Neuronal stem cell (in vitro differentiated cells): ENCODE results near the gene CHST13.

Experiments used
- DNase-seq: peaks from one replicate; pipeline ENCODE4 v3.0.0-alpha.2; 2013; ENCODE audit warnings: low spot score
- H2AFZ ChIP-seq: one replicate; pipeline ENCODE4 v1.6.1; 2013; ENCODE audit warnings: mild to moderate bottlenecking, low read length, inconsistent platforms
- H2AK5ac ChIP-seq: 2 replicates; pipeline ENCODE4 v1.6.1; 2013; ENCODE audit warnings: low read depth, mild to moderate bottlenecking, inconsistent platforms, low read length, moderate library complexity, mixed read lengths
- H2BK120ac ChIP-seq: 2 replicates; pipeline ENCODE4 v1.6.1; 2013; ENCODE audit warnings: low read depth, mild to moderate bottlenecking, inconsistent platforms, low read length, moderate library complexity, mixed read lengths
- H2BK12ac ChIP-seq: one replicate; pipeline ENCODE4 v1.6.1; 2013; ENCODE audit warnings: low read length, inconsistent platforms
- H2BK15ac ChIP-seq: 2 replicates; pipeline ENCODE4 v1.6.1; 2013; ENCODE audit warnings: mild to moderate bottlenecking, low read length, inconsistent platforms, mixed read lengths
- H2BK5ac ChIP-seq: one replicate; pipeline ENCODE4 v1.6.1; 2013; ENCODE audit warnings: inconsistent platforms, mild to moderate bottlenecking, low read length, moderate library complexity
- H3K14ac ChIP-seq: one replicate; pipeline ENCODE4 v1.6.1; 2013; ENCODE audit warnings: low read length, inconsistent platforms
- H3K18ac ChIP-seq: 2 replicates; pipeline ENCODE4 v1.6.1; 2013; ENCODE audit warnings: low read length, inconsistent platforms
- H3K23ac ChIP-seq: 2 replicates; pipeline ENCODE4 v1.6.1; 2013; ENCODE audit warnings: low read depth, mild to moderate bottlenecking, mixed read lengths, low read length, inconsistent platforms; ENCODE audit not compliant: poor library complexity
- H3K27ac ChIP-seq: replicated peaks from 3 replicates; pipeline ENCODE4 v1.5.1; 2013; ENCODE audit warnings: low read length, inconsistent platforms
- H3K27me3 ChIP-seq, 3 experiments: 2 replicates each; pipeline ENCODE4 v1.6.1; 2013; ENCODE audit warnings: low read length in 3 of 3, mild to moderate bottlenecking in 2 of 3, inconsistent platforms in 1 of 3, low read depth in 1 of 3, mixed read lengths in 1 of 3, moderate library complexity in 1 of 3; ENCODE audit not compliant: control insufficient read depth in 3 of 3, insufficient read depth in 3 of 3
- H3K36me3 ChIP-seq, 2 donors: replicated peaks in 1 of 2; 2 replicates each; pipeline ENCODE4 v1.6.1; 2013; ENCODE audit warnings: low read length in 2 of 2; ENCODE audit not compliant: control insufficient read depth in 2 of 2, insufficient read depth in 2 of 2
- H3K4ac ChIP-seq: 2 replicates; pipeline ENCODE4 v1.6.1; 2013; ENCODE audit warnings: inconsistent platforms, mild to moderate bottlenecking, low read length, moderate library complexity
- H3K4me1 ChIP-seq, 2 donors: 1 replicate in 1 of 2; 2 replicates in 1 of 2; pipeline ENCODE4 v1.6.1; 2013; ENCODE audit warnings: low read length in 2 of 2, low read depth in 1 of 2; ENCODE audit not compliant: control insufficient read depth in 2 of 2, insufficient read depth in 1 of 2
- H3K4me2 ChIP-seq: one replicate; pipeline ENCODE4 v1.6.1; 2013; ENCODE audit warnings: mild to moderate bottlenecking, low read length, inconsistent platforms; ENCODE audit not compliant: insufficient read depth, poor library complexity, severe bottlenecking
- H3K4me3 ChIP-seq, 2 donors: 2 replicates each; pipeline ENCODE4 v1.5.1; 2013; ENCODE audit warnings: low read length in 2 of 2, mild to moderate bottlenecking in 2 of 2, inconsistent platforms in 1 of 2, moderate library complexity in 1 of 2
- H3K79me1 ChIP-seq: one replicate; pipeline ENCODE4 v1.6.1; 2013; ENCODE audit warnings: low read depth, mild to moderate bottlenecking, inconsistent platforms, low read length, moderate library complexity
- H3K9ac ChIP-seq: one replicate; pipeline ENCODE4 v1.6.1; 2013; ENCODE audit warnings: mild to moderate bottlenecking, low read depth, low read length, inconsistent platforms; ENCODE audit not compliant: poor library complexity
- H3K9me3 ChIP-seq, 2 donors: replicated peaks in 1 of 2; 2 replicates each; pipeline versions ENCODE3 to v1.6.1; 2013; ENCODE audit warnings: low read length in 2 of 2, mild to moderate bottlenecking in 2 of 2, inconsistent platforms in 1 of 2, low read depth in 1 of 2, mixed read lengths in 1 of 2, moderate library complexity in 1 of 2; ENCODE audit not compliant: control insufficient read depth in 2 of 2, insufficient read depth in 1 of 2
- H4K8ac ChIP-seq: one replicate; pipeline ENCODE4 v1.6.1; 2013; ENCODE audit warnings: low read depth, mild to moderate bottlenecking, inconsistent platforms, low read length, moderate library complexity
- H4K91ac ChIP-seq: one replicate; pipeline ENCODE4 v1.6.1; 2013; ENCODE audit warnings: low read length, low read depth, mild to moderate bottlenecking, inconsistent platforms; ENCODE audit not compliant: poor library complexity
- WGBS, 2 donors: extraction: QIAGEN DNeasy Blood & Tissue Kit; methylation state at CpG; one replicate each; pipeline ENCODE4 v1.1.7; 2013; ENCODE audit warnings: missing lambda C conversion rate in 2 of 2, mixed read lengths in 1 of 2; ENCODE audit not compliant: insufficient read length in 2 of 2, insufficient replicate concordance in 1 of 2; ENCODE audit errors: extremely low coverage in 2 of 2; 5-methylcytosine and 5-hydroxymethylcytosine counted together

Gene CHST13

GRCh38 chr3:126524429-126524988 is 554 bp downstream of the CHST13 start:
- Histone ChIP-seq H3K4me3 (peak overlapping the region; percentile 36 to 79), H4K91ac (no peak overlapping the region), H4K8ac (no peak overlapping the region), H2BK12ac (no peak overlapping the region), H3K23ac (no peak overlapping the region), H2BK5ac (peak overlapping the region; percentile 46), H3K14ac (no peak overlapping the region), H2BK120ac (no peak overlapping the region), H3K18ac (peak overlapping the region; percentile 98), H3K36me3 (no peaks in the 10 kb centered on the region), H2AFZ (peak overlapping the region; percentile 92), H3K4me2 (peak overlapping the region; percentile 86), H3K4ac (no peak overlapping the region), H3K4me1 (peaks cover 2 to 11% of the 10 kb centered on the region in 2 donors), H3K27ac (no peak overlapping the region), H3K79me1 (peaks cover 2% of the 10 kb centered on the region), H3K27me3 (peaks cover 0 to 82% (median 23%) of the 10 kb centered on the region in 3 experiments), H2AK5ac (peak overlapping the region; percentile 7), H3K9ac (peak overlapping the region; percentile 85), H3K9me3 (no peaks in the 10 kb centered on the region), H2BK15ac (peak overlapping the region; percentile 84)
- DNase-seq: peak; percentile 29
- WGBS, 2 donors: no CpG with 5 or more reads among the region's 31 CpGs

DNA sequence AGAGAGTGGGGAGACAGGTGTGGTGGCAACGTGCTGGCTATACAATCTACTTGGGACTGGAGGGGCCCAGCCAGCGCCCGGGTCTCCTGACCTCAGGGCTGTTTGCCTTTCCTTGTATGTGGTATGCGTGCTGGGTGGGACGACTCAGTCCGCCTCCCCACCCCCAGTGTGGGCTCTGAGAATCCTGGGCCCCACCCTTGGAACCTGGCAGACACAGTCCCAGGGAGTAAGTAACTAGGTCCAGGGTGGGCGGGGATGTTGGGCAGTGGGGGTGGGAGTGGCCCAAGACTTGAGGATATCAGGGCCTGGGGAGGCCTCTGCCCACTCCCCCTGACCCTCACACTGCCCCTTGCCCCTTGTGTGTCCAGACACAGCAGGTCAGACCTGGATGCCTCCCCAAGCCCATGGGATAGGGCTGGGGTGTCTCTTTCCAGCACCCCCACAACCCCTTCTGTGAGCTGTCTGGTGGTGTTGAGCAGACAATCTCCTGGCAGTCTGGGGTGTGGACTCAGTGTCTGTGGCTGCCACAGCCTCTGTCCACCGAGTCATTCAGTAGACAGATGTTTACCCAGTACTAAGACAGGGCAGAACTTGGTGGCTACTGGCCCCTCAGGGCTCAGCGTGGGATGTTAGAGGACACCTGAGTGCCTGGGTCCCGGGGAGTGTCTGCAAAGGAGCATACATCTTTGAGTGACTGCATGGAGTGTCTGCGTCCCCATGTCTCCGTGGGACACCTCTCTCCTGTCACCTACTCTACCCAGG is 1.3 kb downstream of the CHST13 start:
- no peak overlapping the region for H2BK15ac ChIP-seq
- no peak overlapping the region for H3K4ac ChIP-seq
- H3K23ac ChIP-seq: no peak overlapping the region
- H3K9me3 ChIP-seq: no peaks in the 10 kb centered on the region
- no peak overlapping the region for H3K18ac ChIP-seq
- H3K9ac ChIP-seq: no peak overlapping the region
- H3K36me3 ChIP-seq: no peaks in the 10 kb centered on the region
- peaks cover 2% of the 10 kb centered on the region for H3K79me1 ChIP-seq
- H4K91ac ChIP-seq: no peak overlapping the region
- no peak overlapping the region for H2BK5ac ChIP-seq
- DNase-seq: no peak
- peak overlapping the region; percentile 50 for H2AK5ac ChIP-seq
- H4K8ac ChIP-seq: no peak overlapping the region
- no peak overlapping the region for H2BK12ac ChIP-seq
- no CpG with 5 or more reads among the region's 12 CpGs for WGBS, 2 donors
- H2BK120ac ChIP-seq: no peak overlapping the region
- H3K4me1 ChIP-seq: peaks cover 2 to 10% of the 10 kb centered on the region in 2 donors
- peaks cover 0 to 76% (median 23%) of the 10 kb centered on the region in 3 experiments for H3K27me3 ChIP-seq
- no peak overlapping the region for H3K4me2 ChIP-seq
- H3K27ac ChIP-seq: no peak overlapping the region
- H3K14ac ChIP-seq: no peak overlapping the region
- no peak overlapping the region for H2AFZ ChIP-seq
- no peak overlapping the region for H3K4me3 ChIP-seq

DNA sequence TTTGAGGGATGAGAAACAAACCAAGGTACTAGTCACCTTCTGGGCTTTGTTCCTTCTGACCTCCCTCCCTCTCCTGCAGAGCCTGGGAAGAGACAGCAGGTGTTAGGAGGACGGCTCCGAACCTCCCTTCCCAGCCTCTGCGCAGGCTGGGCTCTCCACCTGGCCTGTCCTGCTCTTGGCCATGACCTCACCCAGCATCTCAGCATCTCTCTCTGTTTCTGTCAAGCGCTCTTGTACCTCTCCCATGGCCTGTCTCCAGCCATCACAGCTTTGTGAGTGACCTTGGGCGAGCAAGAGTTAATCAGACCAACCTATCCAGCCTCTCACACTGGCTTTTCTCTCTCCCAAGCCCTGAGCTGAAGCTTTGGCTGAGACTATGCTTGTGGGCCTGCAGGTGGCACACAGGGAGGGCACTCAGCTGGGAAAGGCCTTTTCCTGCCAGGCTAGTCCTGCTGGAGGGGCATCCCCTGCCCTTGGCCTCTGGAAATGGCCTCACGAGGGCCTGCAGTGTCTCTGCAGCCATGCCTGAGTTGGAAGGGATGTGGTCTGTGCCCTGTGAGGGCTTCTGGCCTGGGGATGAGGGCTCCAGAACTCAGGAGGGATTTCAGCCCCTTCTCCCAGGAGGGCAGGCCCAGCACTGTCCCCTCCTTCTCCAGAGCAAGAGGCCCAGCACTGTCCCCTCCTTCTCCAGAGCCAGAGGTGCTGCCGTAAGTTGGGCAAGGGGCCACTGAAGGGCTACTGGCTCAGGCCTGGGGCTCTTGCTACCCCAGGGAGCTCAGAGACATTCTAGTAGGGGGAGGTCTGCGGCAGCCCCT is 2.1 kb downstream of the CHST13 start:
- no peak overlapping the region for H2BK12ac ChIP-seq
- peak overlapping the region; percentile 52 for H3K18ac ChIP-seq
- no peak overlapping the region for H3K14ac ChIP-seq
- no peak overlapping the region for H4K8ac ChIP-seq
- no peaks in the 10 kb centered on the region for H3K36me3 ChIP-seq
- no peak overlapping the region for H4K91ac ChIP-seq
- no peak overlapping the region for H3K4me2 ChIP-seq
- H3K27ac ChIP-seq: no peak overlapping the region
- H2AFZ ChIP-seq: no peak overlapping the region
- no peak overlapping the region for H3K9ac ChIP-seq
- H2BK15ac ChIP-seq: no peak overlapping the region
- H3K9me3 ChIP-seq: no peaks in the 10 kb centered on the region
- H2BK120ac ChIP-seq: peak overlapping the region; percentile 32
- H3K79me1 ChIP-seq: peaks cover 3% of the 10 kb centered on the region
- WGBS, 2 donors: no CpG with 5 or more reads among the region's 8 CpGs
- H2AK5ac ChIP-seq: peak overlapping the region; percentile 86
- no peak for DNase-seq
- H3K4ac ChIP-seq: no peak overlapping the region
- peaks cover 2 to 10% of the 10 kb centered on the region in 2 donors for H3K4me1 ChIP-seq
- no peak overlapping the region for H3K23ac ChIP-seq
- H3K27me3 ChIP-seq: peaks cover 0 to 79% (median 23%) of the 10 kb centered on the region in 3 experiments
- no peak overlapping the region for H2BK5ac ChIP-seq
- no peak overlapping the region for H3K4me3 ChIP-seq

DNA sequence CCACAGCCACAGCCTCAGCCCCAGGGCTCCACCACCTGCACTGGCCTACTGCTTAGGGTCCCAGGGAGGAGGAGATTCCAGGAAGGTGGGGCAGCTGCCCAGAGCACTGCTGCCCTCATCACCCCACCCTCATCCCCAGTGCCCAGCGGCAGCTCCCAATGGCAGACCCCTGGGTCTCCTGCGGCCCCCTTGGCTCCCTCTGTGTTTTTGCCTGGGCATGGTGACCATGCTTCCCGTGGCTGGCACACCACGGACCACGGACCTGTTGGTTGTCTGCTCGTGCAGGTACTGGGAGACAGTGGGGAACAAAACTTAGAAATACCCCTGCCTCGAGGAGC is 2.7 kb downstream of the CHST13 start:
- Histone ChIP-seq H3K9ac (no peak overlapping the region), H3K14ac (no peak overlapping the region), H2AK5ac (peak overlapping the region; percentile 86), H3K27ac (no peak overlapping the region), H3K9me3 (no peaks in the 10 kb centered on the region), H3K36me3 (no peaks in the 10 kb centered on the region), H2BK12ac (no peak overlapping the region), H3K27me3 (peaks cover 0 to 77% (median 23%) of the 10 kb centered on the region in 3 experiments), H4K91ac (no peak overlapping the region), H3K79me1 (peaks cover 3% of the 10 kb centered on the region), H3K4me1 (peaks cover 2 to 10% of the 10 kb centered on the region in 2 donors), H2AFZ (no peak overlapping the region), H2BK5ac (no peak overlapping the region), H3K23ac (no peak overlapping the region), H2BK15ac (no peak overlapping the region), H3K4ac (no peak overlapping the region), H3K18ac (peak overlapping the region; percentile 46), H4K8ac (no peak overlapping the region), H3K4me2 (no peak overlapping the region), H2BK120ac (peak overlapping the region; percentile 32), H3K4me3 (no peak overlapping the region)
- WGBS, 2 donors: no CpG with 5 or more reads among the region's 7 CpGs
- no peak for DNase-seq
